Effector memory CD8-positive, alpha-beta T cell (primary cell): Measurements from ENCODE around the gene RHCE.
"Not testable (repeated sequence)": the region's sequence is repeated elsewhere in the genome, so short reads cannot be mapped to it uniquely, and the experiment has no call there.

ENCODE experiments used
- ATAC-seq: fragments of 150-1000 bp; cut with Tn5 transposase; replicated peaks from 2 replicates; pipeline ENCODE4 v1.10.0; 2021; ENCODE audit warnings: mild to moderate bottlenecking, moderate library complexity
- DNase-seq, 3 experiments: peaks; one replicate each; pipeline ENCODE4 v3.0.0; 2021
- H3K27ac Mint-ChIP-seq, 2 donors: one replicate each; pipeline ENCODE4 v1.8.0; 2022; ENCODE audit warnings: mild to moderate bottlenecking in 2 of 2, mixed read lengths in 2 of 2, moderate library complexity in 2 of 2
- H3K27me3 Mint-ChIP-seq, 2 donors: one replicate each; pipeline ENCODE4 v1.8.0; 2022; ENCODE audit warnings: mixed read lengths in 2 of 2
- H3K36me3 Mint-ChIP-seq: one replicate; pipeline ENCODE4 v1.8.0; 2022; ENCODE audit warnings: mild to moderate bottlenecking, moderate library complexity, mixed read lengths; ENCODE audit not compliant: insufficient read depth
- H3K4me1 Mint-ChIP-seq, 2 donors: one replicate each; pipeline ENCODE4 v1.8.0; 2022; ENCODE audit warnings: low read depth in 2 of 2, mixed read lengths in 2 of 2
- H3K4me3 Mint-ChIP-seq, 2 donors: one replicate each; pipeline ENCODE4 v1.8.0; 2022; ENCODE audit warnings: mild to moderate bottlenecking in 2 of 2, mixed read lengths in 2 of 2, moderate library complexity in 2 of 2
- H3K9me3 Mint-ChIP-seq, 2 donors: one replicate each; pipeline ENCODE4 v1.8.0; 2022; ENCODE audit warnings: mixed read lengths in 2 of 2

Gene RHCE

DNA sequence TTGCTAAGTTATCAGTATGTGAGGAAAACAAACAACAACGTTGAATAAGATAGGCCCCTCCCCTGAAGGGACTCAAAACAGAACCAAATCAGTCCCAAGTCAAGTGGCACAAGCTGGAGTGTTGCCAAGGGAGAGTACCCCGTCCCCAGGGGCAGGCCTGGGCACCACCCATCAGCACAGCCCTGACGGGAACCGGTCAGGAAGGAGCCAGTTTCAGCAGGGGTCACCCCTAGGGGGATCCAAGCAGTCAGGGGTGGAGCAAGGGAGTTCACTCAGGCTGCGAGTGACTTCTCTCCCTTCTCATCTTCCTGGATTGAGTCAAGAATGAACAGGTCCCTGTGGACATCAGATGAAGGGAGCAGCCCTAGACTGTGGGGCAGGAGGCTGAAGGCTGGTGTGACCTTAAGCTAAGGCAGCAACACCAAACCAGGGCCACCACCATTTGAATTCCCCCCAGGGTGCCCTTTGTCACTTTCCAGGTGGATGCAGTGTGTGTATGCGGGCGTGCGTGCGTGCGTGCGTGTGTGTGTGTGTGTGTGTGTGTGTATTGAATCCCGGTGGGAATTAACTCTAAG lies 14.8 kb downstream of the RHCE start:
- H3K27ac Mint-ChIP-seq, H3K4me1 Mint-ChIP-seq, H3K36me3 Mint-ChIP-seq, H3K9me3 Mint-ChIP-seq, H3K4me3 Mint-ChIP-seq, DNase-seq, ATAC-seq: not testable (repeated sequence)
- H3K27me3 Mint-ChIP-seq, result peaks cover 10 to 23% of the 10 kb centered on the region in 2 donors

DNA sequence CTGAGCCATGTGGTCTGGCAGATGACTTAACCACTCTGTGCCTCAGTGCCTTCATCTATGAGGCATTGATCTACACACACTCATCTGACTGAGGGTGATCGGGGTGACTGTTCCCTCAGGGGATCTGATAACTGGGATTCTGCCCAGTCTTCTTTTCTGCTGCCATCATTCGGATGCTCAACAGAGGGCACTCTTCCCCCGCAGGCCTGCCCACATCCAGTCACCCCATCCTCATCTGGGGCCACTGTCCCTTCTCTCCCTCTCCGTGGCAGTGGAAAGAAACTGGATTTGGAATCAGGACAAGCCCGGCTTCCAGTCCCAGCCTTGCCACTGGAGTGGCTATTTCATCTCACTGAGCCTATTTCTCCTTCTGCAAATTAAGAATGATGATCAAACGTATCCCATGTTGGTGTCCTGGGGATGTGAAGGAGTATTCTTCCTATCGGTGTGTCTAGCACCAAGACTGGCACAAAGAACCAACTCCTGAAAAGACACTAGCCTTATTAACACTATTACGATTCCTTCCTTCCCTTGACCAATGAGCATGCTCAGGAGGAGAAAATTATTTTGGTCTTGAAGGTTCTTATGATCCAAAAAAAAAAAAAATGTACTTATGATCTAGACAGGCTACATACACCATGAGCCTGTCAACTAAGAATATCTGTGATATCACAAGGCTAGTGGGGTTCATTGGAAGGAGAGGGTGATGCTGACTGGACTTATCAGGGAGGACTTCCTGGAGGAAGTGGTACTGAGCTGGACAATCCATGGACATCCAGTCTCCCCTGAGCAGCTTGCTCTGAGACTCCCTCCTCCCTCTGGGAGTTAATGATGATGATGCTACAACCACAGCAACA lies 17.4 kb downstream of the RHCE start:
- H3K27ac Mint-ChIP-seq, H3K4me3 Mint-ChIP-seq, H3K36me3 Mint-ChIP-seq, H3K9me3 Mint-ChIP-seq, H3K4me1 Mint-ChIP-seq: not testable (repeated sequence)
- peaks cover 15 to 28% of the 10 kb centered on the region in 2 donors for H3K27me3 Mint-ChIP-seq
- ATAC-seq (peak; percentile 76), DNase-seq (peak in 1 of 3 experiments; percentile 3)

DNA sequence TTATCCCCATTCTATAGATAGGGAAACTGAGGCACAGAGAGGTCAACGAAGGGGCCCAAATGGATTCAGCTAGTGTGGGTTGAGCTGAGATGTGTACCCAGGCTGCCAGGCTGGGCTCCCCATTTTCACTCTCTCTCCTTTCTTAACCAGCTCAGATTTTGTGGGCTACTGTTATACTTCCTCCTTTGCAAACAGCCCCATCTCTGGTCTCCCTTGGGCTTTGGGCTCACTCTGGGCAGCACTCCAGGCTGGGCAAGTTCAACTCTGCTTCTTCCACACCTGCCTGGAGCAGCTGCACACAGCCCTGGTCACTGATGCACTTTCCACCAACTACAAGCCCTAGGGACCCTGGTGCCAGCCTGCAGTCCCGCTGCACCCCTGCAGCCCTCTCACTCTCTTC lies 22.5 kb downstream of the RHCE start:
- H3K4me1 Mint-ChIP-seq, H3K36me3 Mint-ChIP-seq, H3K4me3 Mint-ChIP-seq, DNase-seq, ATAC-seq, H3K9me3 Mint-ChIP-seq, H3K27ac Mint-ChIP-seq: not testable (repeated sequence)
- H3K27me3 Mint-ChIP-seq, result peaks cover 21 to 31% of the 10 kb centered on the region in 2 donors

DNA sequence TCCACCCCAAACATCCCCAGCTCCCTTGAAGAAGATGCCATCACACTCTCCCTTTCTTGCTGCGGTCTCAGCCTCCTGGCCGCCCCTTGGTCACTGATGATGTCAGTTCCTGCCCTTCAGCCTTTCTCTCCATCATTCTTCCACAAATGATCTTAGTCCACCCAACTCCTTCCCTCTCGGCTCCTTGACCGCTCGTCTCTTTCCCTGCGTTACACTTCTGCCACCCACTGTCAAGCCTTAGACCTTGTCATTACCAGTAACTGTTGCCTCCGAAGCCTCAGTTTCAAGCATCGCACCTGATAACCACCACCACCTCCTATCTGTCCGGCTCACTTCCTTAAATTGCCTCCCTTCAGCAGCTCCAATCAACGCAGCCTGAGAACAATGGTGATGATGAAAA lies 23.1 kb downstream of the RHCE start:
- H3K9me3 Mint-ChIP-seq, H3K4me3 Mint-ChIP-seq, H3K36me3 Mint-ChIP-seq, H3K4me1 Mint-ChIP-seq, DNase-seq, H3K27ac Mint-ChIP-seq, ATAC-seq: not testable (repeated sequence)
- peaks cover 21 to 26% of the 10 kb centered on the region in 2 donors for H3K27me3 Mint-ChIP-seq

DNA sequence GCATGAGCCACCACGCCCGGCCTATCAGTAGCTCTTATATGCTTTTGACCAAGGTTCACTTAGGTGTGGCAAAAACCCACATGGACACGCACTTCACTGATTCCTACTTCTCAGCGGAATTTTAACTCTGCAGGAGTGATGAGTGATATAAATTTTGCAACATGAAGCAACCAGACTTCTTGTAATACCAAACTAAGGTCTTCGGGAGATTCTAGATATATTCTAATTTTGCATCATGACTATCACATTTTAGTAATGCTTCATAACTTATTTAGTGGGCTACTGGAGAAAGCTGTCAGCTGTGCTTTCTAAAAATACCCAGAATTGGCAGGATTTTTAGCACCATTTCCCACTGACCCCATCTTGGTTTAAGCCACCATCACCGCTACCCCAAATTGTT lies 27.8 kb downstream of the RHCE start:
- Mint-ChIP-seq H3K27ac (no peak overlapping the region), H3K27me3 (peaks cover 11 to 23% of the 10 kb centered on the region in 2 donors), H3K36me3 (no peaks in the 10 kb centered on the region), H3K9me3 (no peaks in the 10 kb centered on the region), H3K4me1 (no peaks in the 10 kb centered on the region), H3K4me3 (no peak overlapping the region)
- no peak for ATAC-seq
- no peak for DNase-seq

DNA sequence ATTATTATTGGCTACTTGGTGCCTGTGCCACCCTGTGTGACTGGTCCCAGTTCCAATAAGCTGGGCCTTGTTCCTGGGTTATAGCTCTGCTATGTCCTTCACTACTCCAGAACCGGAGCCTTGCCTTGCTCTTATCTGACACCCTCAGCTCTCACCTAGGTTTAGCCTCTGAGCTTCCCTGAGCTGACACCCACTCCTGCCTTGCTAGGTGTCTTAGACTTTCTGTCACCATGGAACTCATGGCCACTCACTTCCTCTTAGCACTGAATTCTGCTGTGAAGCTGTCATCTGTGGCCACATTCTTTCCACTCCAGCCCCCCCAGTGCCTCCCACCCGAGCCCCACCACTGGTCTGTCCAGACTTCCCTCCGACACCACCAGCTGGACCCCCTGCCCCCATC lies 30.9 kb downstream of the RHCE start:
- not testable (repeated sequence) for H3K27ac Mint-ChIP-seq, ATAC-seq

DNA sequence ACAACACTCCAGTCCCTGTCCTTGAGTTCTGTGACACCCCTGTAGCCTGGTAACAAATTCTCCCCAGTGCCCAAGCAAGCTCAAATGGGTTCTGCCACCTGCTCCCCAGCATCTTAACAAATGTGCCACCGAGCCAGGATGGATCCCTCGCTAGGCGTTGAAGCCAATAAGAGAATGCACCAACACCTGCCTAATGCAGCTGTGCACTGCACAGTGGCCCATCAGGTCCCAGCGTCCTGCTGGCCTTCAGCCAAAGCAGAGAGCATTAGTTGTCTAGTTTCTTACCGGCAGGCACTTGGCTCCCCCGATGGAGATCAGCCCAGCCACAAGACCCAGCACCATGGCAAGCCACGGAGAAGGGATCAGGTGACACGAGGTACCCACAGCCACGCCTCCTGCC lies 31.9 kb downstream of the RHCE start:
- H3K4me3 Mint-ChIP-seq, DNase-seq, H3K9me3 Mint-ChIP-seq, H3K4me1 Mint-ChIP-seq, H3K27ac Mint-ChIP-seq, H3K36me3 Mint-ChIP-seq: not testable (repeated sequence)
- peaks cover 5 to 40% of the 10 kb centered on the region in 2 donors for H3K27me3 Mint-ChIP-seq
- ATAC-seq, result peak; percentile 26

More for the DNA sequence above, 30.9 kb downstream of the RHCE start:
- H3K4me3 Mint-ChIP-seq, H3K36me3 Mint-ChIP-seq, H3K9me3 Mint-ChIP-seq, H3K4me1 Mint-ChIP-seq, DNase-seq: not testable (repeated sequence)
- peaks cover 11 to 40% of the 10 kb centered on the region in 2 donors for H3K27me3 Mint-ChIP-seq

DNA sequence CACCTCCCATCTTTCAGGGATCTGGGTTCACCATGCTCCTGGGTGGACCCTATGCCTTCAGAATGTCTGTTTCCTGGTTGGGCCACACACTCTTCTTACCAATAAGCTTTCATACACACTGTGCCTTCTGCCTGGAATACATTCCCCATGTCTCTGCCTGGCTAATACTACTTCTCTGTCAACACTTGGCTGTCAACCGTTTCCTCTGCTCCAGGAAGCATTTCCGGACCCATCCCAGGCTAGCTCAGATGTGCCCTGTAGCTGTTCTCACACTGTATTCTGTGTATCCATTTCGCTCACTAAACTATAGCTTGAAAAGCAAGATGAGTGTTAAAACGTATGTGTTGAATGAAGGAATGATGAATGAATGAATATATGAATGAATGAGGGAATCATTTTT lies 33.5 kb downstream of the RHCE start:
- H3K4me3 Mint-ChIP-seq, DNase-seq, H3K36me3 Mint-ChIP-seq, H3K9me3 Mint-ChIP-seq, H3K4me1 Mint-ChIP-seq, ATAC-seq, H3K27ac Mint-ChIP-seq: not testable (repeated sequence)
- peaks cover 5 to 40% of the 10 kb centered on the region in 2 donors for H3K27me3 Mint-ChIP-seq

DNA sequence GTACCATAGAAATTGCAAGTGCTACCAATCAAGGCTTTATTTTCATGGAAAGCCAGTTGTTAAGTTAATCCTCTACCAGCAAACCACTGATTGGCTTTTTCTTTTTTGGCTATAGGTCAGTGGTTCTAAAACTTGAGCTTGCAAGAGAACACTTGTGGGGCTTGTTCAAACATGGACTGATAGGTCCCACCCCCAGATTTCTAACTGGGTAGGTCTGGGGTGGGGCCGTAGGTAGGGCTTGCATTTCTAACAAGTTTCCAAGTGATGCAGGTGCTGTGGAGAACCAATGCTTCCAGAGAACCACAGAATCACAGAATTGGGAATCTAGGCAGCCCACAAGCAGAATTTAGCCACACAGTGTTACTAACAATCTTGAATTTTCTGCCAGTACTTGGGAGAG lies 36.8 kb downstream of the RHCE start:
- H3K27me3 Mint-ChIP-seq, result peaks cover 0 to 29% of the 10 kb centered on the region in 2 donors
- not testable (repeated sequence) for H3K36me3 Mint-ChIP-seq, H3K9me3 Mint-ChIP-seq, DNase-seq, H3K4me1 Mint-ChIP-seq, ATAC-seq, H3K27ac Mint-ChIP-seq, H3K4me3 Mint-ChIP-seq

DNA sequence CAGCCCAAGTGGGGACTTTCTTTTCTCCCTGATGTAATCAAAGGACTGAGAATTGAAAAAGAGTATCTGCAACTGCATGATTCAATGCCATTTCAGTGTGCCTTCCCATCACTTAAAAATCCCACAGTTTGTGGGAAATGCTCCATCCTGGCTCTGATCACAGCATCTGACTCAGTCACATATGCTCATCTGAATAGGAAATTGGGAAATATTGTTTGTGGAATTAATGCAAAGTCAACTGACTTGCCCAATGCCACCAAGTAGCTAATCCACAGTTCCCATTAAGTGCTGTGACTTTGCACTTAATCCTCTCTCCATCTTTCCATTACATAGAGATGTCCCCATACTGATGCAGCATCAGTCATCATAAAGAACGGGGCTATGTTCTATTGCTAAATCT lies 37.5 kb downstream of the RHCE start:
- not testable (repeated sequence) for DNase-seq, H3K9me3 Mint-ChIP-seq, ATAC-seq, H3K4me1 Mint-ChIP-seq, H3K27ac Mint-ChIP-seq, H3K36me3 Mint-ChIP-seq, H3K4me3 Mint-ChIP-seq
- peaks cover 0 to 24% of the 10 kb centered on the region in 2 donors for H3K27me3 Mint-ChIP-seq

DNA sequence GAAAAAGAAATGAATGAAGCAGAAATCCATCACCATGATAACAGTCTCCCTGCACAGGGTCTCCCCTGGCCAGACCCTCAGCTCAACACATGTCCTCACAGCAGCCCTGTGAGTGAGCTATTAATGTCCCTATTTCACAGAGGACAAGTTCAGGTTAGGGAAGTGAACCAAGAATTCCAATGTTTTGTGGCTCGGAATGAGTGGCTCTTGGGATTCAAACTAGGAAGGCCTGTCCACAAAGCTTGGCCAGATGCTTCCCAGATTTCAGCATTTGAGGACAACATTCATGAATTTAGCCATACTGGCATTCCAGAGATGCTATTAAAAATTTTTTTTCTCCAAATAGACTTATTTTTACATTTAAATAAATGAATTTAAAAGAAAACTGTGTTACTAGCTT lies 38.1 kb downstream of the RHCE start:
- H3K27me3 Mint-ChIP-seq, result peaks cover 0 to 24% of the 10 kb centered on the region in 2 donors
- not testable (repeated sequence) for H3K27ac Mint-ChIP-seq, H3K36me3 Mint-ChIP-seq, H3K4me3 Mint-ChIP-seq, DNase-seq, ATAC-seq, H3K9me3 Mint-ChIP-seq, H3K4me1 Mint-ChIP-seq

DNA sequence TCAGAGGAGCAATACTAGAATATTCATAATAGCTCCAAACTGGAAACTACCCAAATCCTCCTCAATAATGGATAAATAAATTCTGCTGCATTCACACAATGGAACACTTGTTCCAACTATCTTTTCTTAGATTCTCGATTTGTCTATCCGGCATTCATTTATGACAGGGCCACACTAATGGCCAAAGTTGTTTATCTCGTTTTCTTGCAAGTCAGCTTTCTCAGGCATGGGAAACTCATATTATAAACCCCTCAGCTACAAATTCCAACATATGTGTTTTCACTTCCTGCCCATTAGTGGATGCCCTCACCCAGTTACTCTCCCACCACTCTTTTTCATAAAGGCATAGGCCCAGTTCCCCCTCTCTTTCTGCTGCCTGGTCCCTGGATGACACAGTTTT lies 42.3 kb downstream of the RHCE start:
- not testable (repeated sequence) for H3K36me3 Mint-ChIP-seq, ATAC-seq, H3K27me3 Mint-ChIP-seq, H3K9me3 Mint-ChIP-seq, H3K4me1 Mint-ChIP-seq, H3K4me3 Mint-ChIP-seq, H3K27ac Mint-ChIP-seq, DNase-seq

DNA sequence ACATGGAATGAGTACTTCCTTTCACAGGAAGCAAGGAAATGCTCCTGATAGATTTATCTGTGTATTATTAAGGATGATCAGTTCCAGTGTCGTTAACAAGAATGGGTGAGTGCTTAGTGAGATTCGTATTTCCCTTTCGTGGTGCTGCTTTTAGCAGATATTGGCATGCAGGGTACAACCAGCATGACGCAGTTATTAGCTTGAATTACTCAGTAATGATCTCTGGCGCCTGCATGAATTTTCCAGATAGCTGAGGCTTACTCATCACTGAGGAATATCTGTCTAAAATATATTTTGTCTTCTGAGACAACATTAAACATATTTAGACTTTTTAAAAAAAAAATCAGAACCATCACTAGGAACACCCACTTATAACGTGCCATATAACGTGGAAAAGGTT lies 48.9 kb downstream of the RHCE start:
- not testable (repeated sequence) for H3K36me3 Mint-ChIP-seq, ATAC-seq

DNA sequence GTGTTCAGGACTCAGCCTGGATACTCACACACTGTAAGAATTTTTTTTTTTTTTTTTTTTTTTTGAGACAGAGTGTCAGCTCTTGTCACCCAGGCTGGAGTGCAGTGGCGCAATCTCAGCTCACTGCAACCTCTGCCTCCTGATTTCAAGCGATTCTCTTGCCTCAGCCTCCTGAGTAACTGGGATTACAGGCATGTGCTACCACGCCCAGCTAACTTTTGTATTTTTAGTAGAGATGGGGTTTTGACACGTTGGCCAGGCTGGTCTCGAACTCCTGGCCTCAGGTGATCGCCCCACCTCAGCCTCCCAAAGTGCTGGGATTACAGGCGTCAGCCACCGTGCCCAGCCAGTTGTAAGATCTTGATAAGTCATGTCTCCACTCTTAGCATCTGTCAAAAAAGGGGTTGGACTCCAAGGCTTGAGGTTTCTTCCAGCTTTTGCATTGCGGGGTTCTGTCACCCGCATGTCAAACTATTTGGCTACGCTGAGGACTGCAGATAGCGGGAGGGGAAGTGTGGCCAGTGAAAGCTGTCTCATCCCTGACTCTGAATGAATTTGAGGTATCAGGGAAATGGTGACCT lies 50.8 kb downstream of the RHCE start:
- not testable (repeated sequence) for H3K9me3 Mint-ChIP-seq, H3K4me3 Mint-ChIP-seq, H3K4me1 Mint-ChIP-seq, H3K36me3 Mint-ChIP-seq, DNase-seq, H3K27ac Mint-ChIP-seq, ATAC-seq, H3K27me3 Mint-ChIP-seq

More for the DNA sequence above, 48.9 kb downstream of the RHCE start:
- not testable (repeated sequence) for H3K4me3 Mint-ChIP-seq, H3K27ac Mint-ChIP-seq, DNase-seq, H3K4me1 Mint-ChIP-seq, H3K27me3 Mint-ChIP-seq, H3K9me3 Mint-ChIP-seq
